ENCODE measurements around the gene PTPRN2. TPM values are rescaled to one million over a fixed set of nuclear protein-coding genes. Genes with fewer than 3 reads are reported as not detected.

Gene PTPRN2
- total and polyA plus RNA-seq, 9 of the 15 experiments (the other 6 are each of a cell fraction or from before 2014, with no cell fraction given) = not detected

DNA sequence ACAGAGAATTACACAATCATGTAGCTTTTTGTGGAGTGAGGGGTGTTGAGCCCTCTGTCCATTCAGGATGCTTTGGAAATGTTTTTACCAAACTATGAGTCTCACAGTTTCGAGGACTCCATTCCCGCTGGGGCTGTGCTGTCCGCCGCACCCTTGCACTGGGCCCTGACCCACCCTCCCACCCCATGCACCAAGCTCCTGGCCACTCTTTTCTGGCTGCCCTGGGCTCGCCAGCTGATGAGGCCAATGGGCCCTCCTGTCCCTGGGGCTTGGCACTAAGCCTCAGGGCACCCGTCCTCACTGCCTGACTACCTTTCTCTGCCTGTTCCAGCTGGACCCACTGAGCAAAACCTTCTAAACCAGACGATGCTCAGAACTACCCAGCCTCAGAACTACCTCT, 332.1 kb downstream of the PTPRN2 start:
- H3K27me3 ChIP-seq (ENCODE audit: control insufficient read depth in 2 of 2, insufficient read depth in 2 of 2, low read length in 2 of 2) = peaks cover 21 to 59% of the 10 kb centered on the region in 2 experiments; a peak in 3 of 5 replicates
- H3K36me3 ChIP-seq (ENCODE audit: control insufficient read depth, insufficient read depth, low read length) = no peaks in the 10 kb centered on the region
- H3K79me2 ChIP-seq (ENCODE audit: control insufficient read depth, insufficient read depth, low read length) = no peaks in the 10 kb centered on the region
- H3K4me1 ChIP-seq (replicated peaks in 1 of 2; ENCODE audit: control insufficient read depth in 2 of 2, insufficient read depth in 2 of 2, low read length in 2 of 2) = no peaks in the 10 kb centered on the region
- no TSS peak for BruUV-seq (replicated peaks)
- no peak overlapping the region for H3K4me2 ChIP-seq (ENCODE audit: insufficient read depth, low read length)
- in situ Hi-C loops (cut with MboI) (no loop called here), intact Hi-C loops (cut with micrococcal nuclease) (no loop called here)
- H3K4me3 ChIP-seq = no peak overlapping the region
- no peaks in the 10 kb centered on the region for H3K9me3 ChIP-seq (replicated peaks; ENCODE audit: control insufficient read depth, insufficient read depth, low read depth, low read length)
- H3K9me1 ChIP-seq (ENCODE audit: control insufficient read depth, insufficient read depth, low read length) = no peaks in the 10 kb centered on the region
- H2AFZ ChIP-seq (ENCODE audit: low read depth, low read length) = no peak overlapping the region
- TF ChIP-seq TEAD4 (IDR thresholded peaks at IDR 0.05; ENCODE audit: low read length) = no peak
- TF ChIP-seq TEAD4 (CRISPR knock-in tag; IDR thresholded peaks at IDR 0.05; ENCODE audit: borderline replicate concordance) = no peak
- TF ChIP-seq, protein P1, sequence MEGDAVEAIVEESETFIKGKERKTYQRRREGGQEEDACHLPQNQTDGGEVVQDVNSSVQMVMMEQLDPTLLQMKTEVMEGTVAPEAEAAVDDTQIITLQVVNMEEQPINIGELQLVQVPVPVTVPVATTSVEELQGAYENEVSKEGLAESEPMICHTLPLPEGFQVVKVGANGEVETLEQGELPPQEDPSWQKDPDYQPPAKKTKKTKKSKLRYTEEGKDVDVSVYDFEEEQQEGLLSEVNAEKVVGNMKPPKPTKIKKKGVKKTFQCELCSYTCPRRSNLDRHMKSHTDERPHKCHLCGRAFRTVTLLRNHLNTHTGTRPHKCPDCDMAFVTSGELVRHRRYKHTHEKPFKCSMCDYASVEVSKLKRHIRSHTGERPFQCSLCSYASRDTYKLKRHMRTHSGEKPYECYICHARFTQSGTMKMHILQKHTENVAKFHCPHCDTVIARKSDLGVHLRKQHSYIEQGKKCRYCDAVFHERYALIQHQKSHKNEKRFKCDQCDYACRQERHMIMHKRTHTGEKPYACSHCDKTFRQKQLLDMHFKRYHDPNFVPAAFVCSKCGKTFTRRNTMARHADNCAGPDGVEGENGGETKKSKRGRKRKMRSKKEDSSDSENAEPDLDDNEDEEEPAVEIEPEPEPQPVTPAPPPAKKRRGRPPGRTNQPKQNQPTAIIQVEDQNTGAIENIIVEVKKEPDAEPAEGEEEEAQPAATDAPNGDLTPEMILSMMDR (IDR thresholded peaks at IDR 0.05 in 2 of 3, conservative IDR thresholded peaks at IDR 0.05 in 1 of 3; ENCODE audit: insufficient read depth in 2 of 3, low read depth in 1 of 3, low read length in 3 of 3) = no peak
- TF ChIP-seq, protein P2, sequence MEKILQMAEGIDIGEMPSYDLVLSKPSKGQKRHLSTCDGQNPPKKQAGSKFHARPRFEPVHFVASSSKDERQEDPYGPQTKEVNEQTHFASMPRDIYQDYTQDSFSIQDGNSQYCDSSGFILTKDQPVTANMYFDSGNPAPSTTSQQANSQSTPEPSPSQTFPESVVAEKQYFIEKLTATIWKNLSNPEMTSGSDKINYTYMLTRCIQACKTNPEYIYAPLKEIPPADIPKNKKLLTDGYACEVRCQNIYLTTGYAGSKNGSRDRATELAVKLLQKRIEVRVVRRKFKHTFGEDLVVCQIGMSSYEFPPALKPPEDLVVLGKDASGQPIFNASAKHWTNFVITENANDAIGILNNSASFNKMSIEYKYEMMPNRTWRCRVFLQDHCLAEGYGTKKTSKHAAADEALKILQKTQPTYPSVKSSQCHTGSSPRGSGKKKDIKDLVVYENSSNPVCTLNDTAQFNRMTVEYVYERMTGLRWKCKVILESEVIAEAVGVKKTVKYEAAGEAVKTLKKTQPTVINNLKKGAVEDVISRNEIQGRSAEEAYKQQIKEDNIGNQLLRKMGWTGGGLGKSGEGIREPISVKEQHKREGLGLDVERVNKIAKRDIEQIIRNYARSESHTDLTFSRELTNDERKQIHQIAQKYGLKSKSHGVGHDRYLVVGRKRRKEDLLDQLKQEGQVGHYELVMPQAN (IDR thresholded peaks at IDR 0.05; ENCODE audit: borderline replicate concordance) = no peak
- TF ChIP-seq, protein P3, sequence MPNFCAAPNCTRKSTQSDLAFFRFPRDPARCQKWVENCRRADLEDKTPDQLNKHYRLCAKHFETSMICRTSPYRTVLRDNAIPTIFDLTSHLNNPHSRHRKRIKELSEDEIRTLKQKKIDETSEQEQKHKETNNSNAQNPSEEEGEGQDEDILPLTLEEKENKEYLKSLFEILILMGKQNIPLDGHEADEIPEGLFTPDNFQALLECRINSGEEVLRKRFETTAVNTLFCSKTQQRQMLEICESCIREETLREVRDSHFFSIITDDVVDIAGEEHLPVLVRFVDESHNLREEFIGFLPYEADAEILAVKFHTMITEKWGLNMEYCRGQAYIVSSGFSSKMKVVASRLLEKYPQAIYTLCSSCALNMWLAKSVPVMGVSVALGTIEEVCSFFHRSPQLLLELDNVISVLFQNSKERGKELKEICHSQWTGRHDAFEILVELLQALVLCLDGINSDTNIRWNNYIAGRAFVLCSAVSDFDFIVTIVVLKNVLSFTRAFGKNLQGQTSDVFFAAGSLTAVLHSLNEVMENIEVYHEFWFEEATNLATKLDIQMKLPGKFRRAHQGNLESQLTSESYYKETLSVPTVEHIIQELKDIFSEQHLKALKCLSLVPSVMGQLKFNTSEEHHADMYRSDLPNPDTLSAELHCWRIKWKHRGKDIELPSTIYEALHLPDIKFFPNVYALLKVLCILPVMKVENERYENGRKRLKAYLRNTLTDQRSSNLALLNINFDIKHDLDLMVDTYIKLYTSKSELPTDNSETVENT (CRISPR knock-in tag; IDR thresholded peaks at IDR 0.05) = no peak
- TF ChIP-seq NBN (IDR thresholded peaks at IDR 0.05; ENCODE audit: low read depth) = no peak
- ATAC-seq (no peak), DNase-seq (ENCODE audit: extremely low read depth in 1 of 4, low spot score in 3 of 4) (no peak), FAIRE-seq (no peak)
- no peak overlapping the region for H3K27ac ChIP-seq (ENCODE audit: extremely low read depth, low read depth, low read length)
- POLR2A ChIA-PET = no interaction called here
- CTCF ChIA-PET (ENCODE audit: low intra/inter-chr PET ratio) = no interaction called here
- WGBS (ENCODE audit: insufficient coverage, low coverage, missing lambda C conversion rate) = 0% methylated on average over 7 of the region's 7 CpGs
- peaks cover 9% of the 10 kb centered on the region; the same call in 1 of the 2 replicates for H4K20me1 ChIP-seq (replicated peaks; ENCODE audit: control insufficient read depth, insufficient read depth, low read length)
- no peak overlapping the region for H3K9ac ChIP-seq (ENCODE audit: insufficient read depth in 1 of 2, low read depth in 2 of 2, low read length in 2 of 2)
